IMR-90 (cell line): ENCODE data around the gene GABARAPL1. TPM values are rescaled to one million over a fixed set of nuclear protein-coding genes. Genes with fewer than 3 reads are reported as not detected.
A peak's percentile ranks its signal among the peaks of the same experiment; 100 is the strongest.

Experiments used
- ATAC-seq: fragments of 200-7000 bp; cut with Tn5 transposase; 2 replicates; pipeline ENCODE4 v1.9.1; 2020; ENCODE audit warnings: low read depth, mild to moderate bottlenecking, moderate library complexity
- BruUV-seq: library from RNA; stranded (reverse); fragments of 400-500 nt; replicated peaks from 2 replicates; lab custom pipeline; 2021; lab: Mats Ljungman, UMichigan
- CTCF ChIA-PET: fragments of 300-600 bp; formaldehyde crosslinking; extraction: SDS; loops from one replicate; lab custom pipeline; 2021; ENCODE audit warnings: antibody characterized with exemption; lab: Yijun Ruan, JAX
- POLR2A ChIA-PET: fragments of 300-600 bp; sonication (Branson Sonifier 250); formaldehyde crosslinking; loops from one replicate; lab custom pipeline; 2022; ENCODE audit warnings: antibody characterized with exemption; ENCODE audit not compliant: unreplicated experiment; lab: Charles Lee
- DNase-seq: peaks from one replicate; pipeline ENCODE4 v3.0.0; 2013
- H2AFZ ChIP-seq: replicated peaks from 2 replicates; pipeline ENCODE3; 2013; ENCODE audit warnings: low read length, mild to moderate bottlenecking; ENCODE audit not compliant: poor library complexity
- H2AK5ac ChIP-seq: 2 replicates; pipeline ENCODE4 v1.6.1; 2013; ENCODE audit warnings: low read depth, low read length, inconsistent platforms
- H2AK9ac ChIP-seq: replicated peaks from 2 replicates; pipeline ENCODE3; 2013; ENCODE audit warnings: mild to moderate bottlenecking, low read depth, low read length, moderate library complexity; ENCODE audit not compliant: poor library complexity
- H2BK120ac ChIP-seq: 2 replicates; pipeline ENCODE4 v1.6.1; 2013; ENCODE audit warnings: low read depth, low read length, inconsistent platforms
- H2BK15ac ChIP-seq: 3 replicates; pipeline ENCODE4 v1.6.1; 2013; ENCODE audit warnings: low read depth, low read length, inconsistent platforms
- H2BK20ac ChIP-seq: 2 replicates; pipeline ENCODE4 v1.6.1; 2013; ENCODE audit warnings: low read depth, mild to moderate bottlenecking, inconsistent platforms, low read length, moderate library complexity
- H2BK5ac ChIP-seq: 2 replicates; pipeline ENCODE4 v1.6.1; 2013; ENCODE audit warnings: mild to moderate bottlenecking, low read depth, low read length, inconsistent platforms; ENCODE audit not compliant: poor library complexity, severe bottlenecking
- H3K14ac ChIP-seq: replicated peaks from 2 replicates; pipeline ENCODE4 v1.6.1; 2013; ENCODE audit warnings: low read depth, low read length, inconsistent platforms
- H3K18ac ChIP-seq: 2 replicates; pipeline ENCODE4 v1.6.1; 2013; ENCODE audit warnings: low read depth, low read length, control low read depth
- H3K23ac ChIP-seq: 2 replicates; pipeline ENCODE4 v1.6.1; 2013; ENCODE audit warnings: low read depth, low read length, inconsistent platforms
- H3K27ac ChIP-seq: 2 replicates; pipeline ENCODE4 v1.5.1; 2013; ENCODE audit warnings: mild to moderate bottlenecking, control low read depth, low read length; ENCODE audit not compliant: insufficient read depth
- H3K27me3 ChIP-seq: 2 replicates; pipeline ENCODE4 v1.6.1; 2013; ENCODE audit warnings: low read length; ENCODE audit not compliant: control insufficient read depth, insufficient read depth
- H3K36me3 ChIP-seq: 2 replicates; pipeline ENCODE4 v1.6.1; 2013; ENCODE audit warnings: low read length, mixed read lengths; ENCODE audit not compliant: control insufficient read depth, insufficient read depth
- H3K4ac ChIP-seq: 2 replicates; pipeline ENCODE4 v1.6.1; 2013; ENCODE audit warnings: low read depth, low read length, inconsistent platforms
- H3K4me1 ChIP-seq: 2 replicates; pipeline ENCODE4 v1.6.1; 2013; ENCODE audit warnings: low read length, mixed read lengths; ENCODE audit not compliant: control insufficient read depth, insufficient read depth
- H3K4me2 ChIP-seq: 2 replicates; pipeline ENCODE4 v1.6.1; 2013; ENCODE audit warnings: low read depth, mild to moderate bottlenecking, control low read depth, low read length, moderate library complexity
- H3K4me3 ChIP-seq: 2 replicates; pipeline ENCODE4 v1.5.1; 2013; ENCODE audit warnings: low read depth, mild to moderate bottlenecking, control low read depth, low read length, moderate library complexity; ENCODE audit not compliant: insufficient read depth
- H3K56ac ChIP-seq: 2 replicates; pipeline ENCODE4 v1.6.1; 2013; ENCODE audit warnings: low read length, inconsistent platforms; ENCODE audit not compliant: insufficient read depth; ENCODE audit errors: extremely low read depth
- H3K79me1 ChIP-seq, 2 experiments: 2 replicates each; pipeline ENCODE4 v1.6.1; 2013; ENCODE audit warnings: low read length in 2 of 2, inconsistent platforms in 1 of 2, low read depth in 1 of 2
- H3K9ac ChIP-seq: 2 replicates; pipeline ENCODE4 v1.6.1; 2013; ENCODE audit warnings: low read depth, low read length, control low read depth
- H3K9me1 ChIP-seq: 2 replicates; pipeline ENCODE4 v1.6.1; 2013; ENCODE audit warnings: low read length, inconsistent platforms; ENCODE audit not compliant: insufficient read depth
- H3K9me3 ChIP-seq: 2 replicates; pipeline ENCODE4 v1.6.1; 2013; ENCODE audit warnings: low read length; ENCODE audit not compliant: control insufficient read depth, insufficient read depth
- H4K20me1 ChIP-seq: 2 replicates; pipeline ENCODE4 v1.6.1; 2013; ENCODE audit warnings: low read length, inconsistent platforms; ENCODE audit not compliant: insufficient read depth
- H4K5ac ChIP-seq: 2 replicates; pipeline ENCODE4 v1.6.1; 2013; ENCODE audit warnings: mild to moderate bottlenecking, low read depth, low read length, control low read depth
- H4K8ac ChIP-seq, 2 experiments: 2 replicates each; pipeline ENCODE4 v1.6.1; 2013; ENCODE audit warnings: low read depth in 2 of 2, low read length in 2 of 2, control low read depth in 1 of 2, inconsistent platforms in 1 of 2
- H4K91ac ChIP-seq: 2 replicates; pipeline ENCODE4 v1.6.1; 2013; ENCODE audit warnings: low read depth, low read length, inconsistent platforms; ENCODE audit not compliant: insufficient read depth
- CEBPB ChIP-seq: IDR thresholded peaks from 2 replicates; pipeline ENCODE4 v1.6.1; 2012; ENCODE audit warnings: low read depth, low read length, improper control_type of control experiment
- ELK1 ChIP-seq: fragments of 150-350 bp; IDR thresholded peaks from 2 replicates; pipeline ENCODE4 v1.6.1; 2016; ENCODE audit warnings: low read depth, mild to moderate bottlenecking, low read length, moderate library complexity, borderline replicate concordance
- MAFK ChIP-seq: IDR thresholded peaks from 2 replicates; pipeline ENCODE4 v1.6.1; 2012; ENCODE audit warnings: low read depth, low read length, improper control_type of control experiment
- MAZ ChIP-seq: IDR thresholded peaks from 2 replicates; pipeline ENCODE4 v1.6.1; 2012; ENCODE audit warnings: low read depth, mild to moderate bottlenecking, low read length, improper control_type of control experiment, moderate library complexity, borderline replicate concordance
- MXI1 ChIP-seq: IDR thresholded peaks from 2 replicates; pipeline ENCODE4 v1.6.1; 2012; ENCODE audit warnings: low read depth, mild to moderate bottlenecking, low read length, moderate library complexity, borderline replicate concordance
- NFE2L2 ChIP-seq: fragments of 150-350 bp; IDR thresholded peaks from 2 replicates; pipeline ENCODE4 v1.6.1; 2016; ENCODE audit warnings: low read depth, mild to moderate bottlenecking, low read length
- POLR2A ChIP-seq: IDR thresholded peaks from 2 replicates; pipeline ENCODE4 v1.6.1; 2012; ENCODE audit warnings: mild to moderate bottlenecking, low read depth, low read length
- RAD21 ChIP-seq: IDR thresholded peaks from 2 replicates; pipeline ENCODE4 v1.6.1; 2012; ENCODE audit warnings: low read length, improper control_type of control experiment
- RCOR1 ChIP-seq: IDR thresholded peaks from 2 replicates; pipeline ENCODE4 v1.6.1; 2012; ENCODE audit warnings: mild to moderate bottlenecking, low read length, improper control_type of control experiment; ENCODE audit not compliant: insufficient replicate concordance
- RFX5 ChIP-seq: IDR thresholded peaks from 2 replicates; pipeline ENCODE4 v1.8.0; 2012; ENCODE audit warnings: low read depth, mild to moderate bottlenecking, low read length, moderate library complexity
- SMC3 ChIP-seq: fragments of 150-350 bp; IDR thresholded peaks from 2 replicates; pipeline ENCODE4 v1.6.1; 2016; ENCODE audit warnings: low read depth, mild to moderate bottlenecking, antibody characterized with exemption, low read length, moderate library complexity
- USF2 ChIP-seq: fragments of 150-350 bp; IDR thresholded peaks from 2 replicates; pipeline ENCODE4 v1.6.1; 2017; ENCODE audit warnings: mild to moderate bottlenecking, antibody characterized with exemption, low read length, low read depth
- WGBS, 2 experiments: methylation state at CpG; one replicate each; pipeline versions ENCODE4 v1.1.5 to v1.1.7; 2013; ENCODE audit warnings: missing lambda C conversion rate in 2 of 2; ENCODE audit not compliant: insufficient read length in 1 of 2; ENCODE audit errors: extremely low coverage in 2 of 2; 5-methylcytosine and 5-hydroxymethylcytosine counted together
- dilution Hi-C: fragments of 300-500 bp; cut with HindIII; formaldehyde crosslinking; loops from one replicate; pipeline ENCODE4 v1.14.3; 2018; ENCODE audit warnings: low sequenced_read_pairs; ENCODE audit not compliant: unreplicated experiment
- in situ Hi-C: fragments of 300-500 bp; cut with MboI; formaldehyde crosslinking; loops from 3 replicates; pipeline ENCODE4 v1.14.3; 2019; ENCODE audit warnings: low sequenced_read_pairs, inconsistent platforms, mixed read lengths
- intact Hi-C: fragments of 100-400 bp; cut with micrococcal nuclease; formaldehyde crosslinking; loops from 2 replicates; pipeline ENCODE4 v1.10.0; 2022
- polyA plus RNA-seq, 3 experiments: library from polyadenylated mRNA; depleted of rRNA; stranded (reverse); fragments of >200 nt; gene quantifications; 2 replicates each; pipeline ENCODE4 v1.2.3, GENCODE V29; 2012; ENCODE audit warnings: low replicate concordance in 1 of 3
- total RNA-seq: library from RNA; depleted of rRNA; stranded (reverse); fragments of >200 nt; gene quantifications from 2 replicates; pipeline ENCODE4 v1.2.3, GENCODE V29; 2012
- TF ChIP-seq, protein P1 (sequence below): conservative IDR thresholded peaks from 2 replicates; pipeline ENCODE4 v1.5.1; 2012; ENCODE audit warnings: mild to moderate bottlenecking, low read depth, low read length, improper control_type of control experiment

The GABARAPL1 gene
- total and polyA plus RNA-seq, 2 of the 4 experiments (the other 2 are of a cell fraction), result 51.6 to 93.6 TPM

DNA sequence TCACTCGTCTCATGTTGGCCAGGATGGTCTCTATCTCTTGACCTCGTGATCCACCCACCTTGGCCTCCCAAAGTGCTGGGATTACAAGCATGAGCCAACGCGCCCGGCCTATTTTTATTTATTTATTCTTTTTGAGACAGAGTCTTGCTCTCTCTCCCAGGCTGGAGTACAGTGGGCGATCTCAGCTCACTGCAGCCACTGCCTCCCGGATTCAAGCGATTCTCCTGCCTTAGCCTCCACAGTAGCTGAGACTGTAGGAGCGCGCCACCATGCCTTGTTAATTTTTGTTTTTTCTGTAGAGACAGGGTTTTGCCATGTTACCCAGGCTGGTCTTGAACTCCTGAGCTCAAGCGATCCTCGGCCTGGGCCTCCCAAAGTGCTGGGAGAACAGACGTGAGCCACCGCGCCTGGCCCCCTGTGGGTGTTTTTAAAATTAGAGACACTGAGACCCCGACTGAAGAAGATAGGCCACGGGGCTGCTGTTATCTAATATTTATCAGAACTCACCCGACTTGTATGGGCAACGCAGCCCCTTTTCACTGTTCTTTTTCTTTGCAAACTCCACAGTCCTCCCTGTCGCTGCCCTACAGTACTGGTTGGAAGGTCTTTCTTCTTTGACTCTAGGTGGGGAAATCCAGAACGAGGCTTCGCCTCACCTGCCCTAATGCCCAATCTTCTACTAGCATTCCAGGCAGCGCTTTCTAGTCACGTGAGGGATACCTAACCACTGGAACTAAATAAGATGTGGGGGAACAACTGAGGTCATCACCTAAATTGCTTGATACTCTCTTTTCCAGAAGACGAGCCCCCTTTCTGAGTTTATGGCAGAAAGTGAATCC is 1.4 kb upstream of the GABARAPL1 start:
- no peak overlapping the region for H2AFZ ChIP-seq
- H2BK5ac ChIP-seq, result no peak overlapping the region
- no peaks in the 10 kb centered on the region for H3K9me3 ChIP-seq
- no peak for ATAC-seq
- peaks cover 3% of the 10 kb centered on the region; the same call in 1 of the 2 replicates for H3K4me1 ChIP-seq
- peaks cover 18% of the 10 kb centered on the region for H4K20me1 ChIP-seq
- DNase-seq, result no peak
- H2AK9ac ChIP-seq, result peak overlapping the region; percentile 21
- H3K36me3 ChIP-seq, result peaks cover 4% of the 10 kb centered on the region
- peak overlapping the region; percentile 62 for H3K4ac ChIP-seq
- in situ Hi-C loops, result no loop called here
- no peak overlapping the region for H3K56ac ChIP-seq
- no peak overlapping the region; the same call in 1 of the 2 replicates for H4K5ac ChIP-seq
- intact Hi-C loops, result loop anchor here (5.0 to 10.0 kb wide), 2 partner anchors 344 to 467 kb away; partner anchors contain the start of gene CLEC2B
- no peak overlapping the region for H3K4me3 ChIP-seq
- no TSS peak for BruUV-seq
- H3K79me1 ChIP-seq, result peaks cover 3 to 25% of the 10 kb centered on the region in 2 experiments; a peak in 3 of 4 replicates
- peak overlapping the region; percentile 67 for H2AK5ac ChIP-seq
- ChIA-PET POLR2A (interaction anchor here (0.6 kb wide), 1 partner anchor 26 kb away, joined by 4 read pairs; no protein-coding TSS in a partner anchor), CTCF (no interaction called here)
- peak overlapping the region; percentile 47; the same call in 1 of the 2 replicates for H4K91ac ChIP-seq
- H3K4me2 ChIP-seq, result no peak overlapping the region
- no peak overlapping the region for H3K23ac ChIP-seq
- H3K9ac ChIP-seq, result no peak overlapping the region
- no peaks in the 10 kb centered on the region for H3K27me3 ChIP-seq
- peak overlapping the region; percentile 85; the same call in 1 of the 3 replicates for H2BK15ac ChIP-seq
- peak overlapping the region; percentile 53; the same call in 1 of the 2 replicates for H2BK20ac ChIP-seq
- H3K18ac ChIP-seq, result no peak overlapping the region; the same call in 1 of the 2 replicates
- peaks cover 7% of the 10 kb centered on the region; the same call in 1 of the 2 replicates for H3K9me1 ChIP-seq
- dilution Hi-C loops, result no loop called here
- H2BK120ac ChIP-seq, result peak overlapping the region; percentile 17; the same call in 1 of the 2 replicates
- 93% methylated on average over 3 of the region's 25 CpGs; no CpG with 5 or more reads in 1 of the 2 experiments for WGBS, 2 experiments
- no peak overlapping the region for H3K14ac ChIP-seq
- no peak overlapping the region for H4K8ac ChIP-seq
- H3K27ac ChIP-seq, result peak overlapping the region; percentile 40
- TF ChIP-seq POLR2A (no peak), USF2 (no peak), NFE2L2 (no peak), RCOR1 (no peak), RFX5 (no peak), MAZ (no peak), ELK1 (no peak), MXI1 (no peak), CEBPB (no peak), SMC3 (no peak), RAD21 (no peak), MAFK (no peak)
- TF ChIP-seq, protein P1, sequence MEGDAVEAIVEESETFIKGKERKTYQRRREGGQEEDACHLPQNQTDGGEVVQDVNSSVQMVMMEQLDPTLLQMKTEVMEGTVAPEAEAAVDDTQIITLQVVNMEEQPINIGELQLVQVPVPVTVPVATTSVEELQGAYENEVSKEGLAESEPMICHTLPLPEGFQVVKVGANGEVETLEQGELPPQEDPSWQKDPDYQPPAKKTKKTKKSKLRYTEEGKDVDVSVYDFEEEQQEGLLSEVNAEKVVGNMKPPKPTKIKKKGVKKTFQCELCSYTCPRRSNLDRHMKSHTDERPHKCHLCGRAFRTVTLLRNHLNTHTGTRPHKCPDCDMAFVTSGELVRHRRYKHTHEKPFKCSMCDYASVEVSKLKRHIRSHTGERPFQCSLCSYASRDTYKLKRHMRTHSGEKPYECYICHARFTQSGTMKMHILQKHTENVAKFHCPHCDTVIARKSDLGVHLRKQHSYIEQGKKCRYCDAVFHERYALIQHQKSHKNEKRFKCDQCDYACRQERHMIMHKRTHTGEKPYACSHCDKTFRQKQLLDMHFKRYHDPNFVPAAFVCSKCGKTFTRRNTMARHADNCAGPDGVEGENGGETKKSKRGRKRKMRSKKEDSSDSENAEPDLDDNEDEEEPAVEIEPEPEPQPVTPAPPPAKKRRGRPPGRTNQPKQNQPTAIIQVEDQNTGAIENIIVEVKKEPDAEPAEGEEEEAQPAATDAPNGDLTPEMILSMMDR, result no peak
